ACHN (cell line): ENCODE measurements around the gene PLOD1.
"Not testable (repeated sequence)": the region's sequence is repeated elsewhere in the genome, so short reads cannot be mapped to it uniquely, and the experiment has no call there.

ENCODE experiments used
- DNase-seq: peaks from one replicate; pipeline ENCODE4 v3.0.0-alpha.2; 2015
- in situ Hi-C: cut with HindIII; loops from 2 replicates; pipeline ENCODE4 v1.10.0; 2017; ENCODE audit warnings: low sequenced_read_pairs, low pct_ligation_motif_present, low pct_unique_long_range_greater_than_20kb

PLOD1 gene

DNA sequence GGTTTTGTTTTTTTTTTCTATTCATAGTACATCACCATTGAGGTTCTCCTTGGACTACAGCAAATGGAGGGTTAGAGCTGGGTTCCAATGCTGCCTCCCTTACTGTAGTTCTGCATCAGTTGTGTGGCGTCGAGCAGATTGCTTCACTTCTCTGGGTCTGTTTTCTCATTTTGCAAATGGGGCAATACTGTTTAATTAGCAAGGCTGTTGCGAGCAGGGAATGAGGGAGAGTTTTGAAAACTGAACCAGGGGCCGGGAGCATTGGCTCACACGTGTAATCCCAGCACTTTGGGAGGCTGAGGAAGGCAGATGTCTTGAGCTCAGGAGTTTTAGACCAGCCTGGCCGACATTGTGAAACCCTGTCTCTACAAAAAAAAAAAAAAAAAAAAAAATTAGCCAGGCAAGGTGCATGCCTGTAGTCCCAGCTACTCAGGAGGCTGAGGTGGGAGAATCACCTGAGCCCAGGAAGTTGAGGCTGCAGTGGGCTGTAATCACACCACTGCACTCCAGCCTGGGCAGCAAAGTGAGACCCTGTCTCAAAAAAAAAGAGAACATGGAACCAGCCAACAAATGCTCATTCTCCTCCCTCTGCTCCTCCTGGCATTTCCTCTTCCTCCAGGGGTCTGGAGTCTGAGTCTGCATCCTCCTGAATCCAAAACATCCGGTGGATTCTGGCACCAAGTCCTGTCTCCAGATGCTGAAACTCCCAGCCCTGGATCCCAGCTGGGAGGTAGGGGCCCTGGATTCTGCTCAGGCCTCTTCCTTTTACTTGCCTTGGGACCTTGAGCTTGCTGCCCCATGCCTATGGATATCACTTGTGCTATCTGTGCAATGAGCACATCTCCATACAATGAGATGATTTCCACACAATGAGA is 3.7 kb upstream of the PLOD1 start:
- in situ Hi-C loops, result no loop called here
- no peak for DNase-seq

DNA sequence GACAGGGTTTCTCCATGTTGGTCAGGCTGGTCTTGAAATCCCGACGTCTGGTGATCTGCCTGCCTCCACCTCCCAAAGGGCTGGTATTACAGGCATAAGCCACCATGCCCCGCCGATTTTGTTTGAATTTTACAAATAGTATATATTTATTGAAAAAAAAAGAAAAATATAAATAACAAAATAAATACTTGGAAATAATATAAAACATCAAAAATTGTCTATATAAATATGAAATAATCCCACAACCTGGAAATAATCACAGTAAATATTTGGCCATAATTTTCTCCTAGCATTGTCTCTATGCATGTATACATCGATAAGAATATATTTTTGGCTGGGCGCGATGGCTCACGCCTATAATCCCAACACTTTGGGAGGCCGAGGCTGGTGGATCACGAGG is 2.7 kb upstream of the PLOD1 start:
- in situ Hi-C loops, result no loop called here
- no peak for DNase-seq

DNA sequence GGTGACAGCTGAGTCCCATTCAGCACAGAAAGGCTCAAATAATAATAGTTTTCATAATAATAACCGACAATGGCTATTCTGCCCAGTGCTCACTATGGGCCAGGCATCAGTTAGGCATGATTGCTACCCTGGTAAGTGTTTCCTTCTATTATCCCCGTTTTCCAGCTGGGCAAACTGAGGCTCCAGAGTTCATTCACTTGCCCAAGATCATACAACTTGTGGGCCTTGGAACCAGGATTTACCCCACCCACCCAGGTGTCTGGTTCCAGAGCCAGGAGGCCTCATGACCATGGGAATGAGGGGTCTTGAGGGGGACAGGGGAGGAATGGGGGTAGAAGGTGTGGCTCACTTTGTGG is 518 bp downstream of the PLOD1 start:
- in situ Hi-C loops, result no loop called here
- no peak for DNase-seq

DNA sequence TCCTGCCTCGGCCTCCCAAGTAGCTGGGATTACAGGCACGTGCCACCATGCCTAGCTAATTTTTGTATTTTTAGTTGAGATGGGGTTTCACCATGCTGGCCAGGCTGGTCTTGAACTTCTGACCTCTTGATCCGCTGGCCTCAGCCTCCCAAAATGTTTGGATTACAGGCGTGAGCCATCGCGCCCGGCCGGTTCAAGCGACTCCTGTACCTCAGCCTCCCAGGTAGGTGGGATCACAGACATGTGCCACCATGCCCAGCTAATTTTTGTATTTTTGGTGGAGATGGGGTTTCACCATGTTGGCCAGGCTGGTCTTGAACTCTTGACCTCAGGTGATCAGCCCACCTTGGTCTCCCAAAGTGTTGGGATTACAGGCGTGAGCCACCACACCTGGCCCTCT is 1.2 kb downstream of the PLOD1 start:
- DNase-seq, in situ Hi-C loops: not testable (repeated sequence)

DNA sequence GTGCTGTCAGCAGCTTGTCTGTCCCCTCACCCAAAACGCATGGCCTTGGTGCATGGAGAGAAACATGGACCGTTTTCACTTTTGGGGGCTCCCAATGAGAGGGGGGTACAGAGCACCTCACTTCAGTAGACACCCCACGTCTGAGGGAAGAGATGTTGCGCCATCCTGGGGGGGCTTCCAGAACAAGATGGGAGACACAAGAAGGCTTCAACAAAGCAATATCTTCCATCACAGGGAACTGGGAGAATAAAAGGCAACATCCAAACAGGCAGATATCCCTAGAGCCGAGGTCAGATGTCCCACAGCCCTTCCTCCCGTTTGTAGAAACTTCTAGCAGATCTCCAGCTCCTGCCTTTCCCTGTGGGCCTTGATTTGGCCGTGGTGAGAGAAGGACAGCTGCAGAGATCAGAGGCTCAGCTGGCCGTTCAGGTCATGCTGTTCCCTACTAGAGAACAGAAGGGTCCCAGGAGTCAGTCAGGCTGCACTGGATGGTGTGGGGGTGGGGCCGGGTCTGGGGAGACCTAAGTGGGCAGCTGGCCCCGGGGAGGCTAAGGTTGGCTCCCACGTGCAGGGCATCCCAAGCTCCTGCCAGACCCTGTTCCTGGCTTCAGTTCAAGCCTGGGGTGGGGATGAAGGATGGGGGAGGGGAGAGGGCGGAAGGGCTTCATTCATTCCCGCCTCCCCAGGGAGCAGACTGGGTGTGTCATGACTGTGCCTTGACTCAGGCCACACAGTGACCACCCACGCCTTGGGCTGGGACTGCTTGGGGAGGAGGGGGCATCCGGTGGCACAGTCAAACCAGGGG is 4.4 kb downstream of the PLOD1 start:
- DNase-seq, result no peak
- in situ Hi-C loops, result no loop called here

DNA sequence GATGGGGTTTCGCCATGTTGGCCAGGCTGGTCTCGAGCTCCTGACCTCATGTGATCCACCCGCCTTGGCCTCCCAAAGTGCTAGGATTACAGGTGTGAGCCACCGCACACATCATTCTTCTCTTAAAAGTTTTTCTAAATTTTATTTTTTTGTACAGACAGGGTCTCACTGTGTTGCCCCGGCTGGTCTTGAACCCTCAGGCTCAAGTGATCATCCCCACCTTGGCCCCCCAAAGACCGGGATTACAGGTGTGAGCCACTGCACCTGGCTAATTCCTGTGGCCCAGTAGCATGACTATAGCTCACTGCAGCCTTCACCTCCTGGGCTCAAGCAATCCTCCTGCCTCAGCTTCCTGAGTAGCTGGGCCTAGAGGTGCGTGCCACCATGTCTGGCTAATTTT is 5.3 kb downstream of the PLOD1 start:
- DNase-seq, in situ Hi-C loops: not testable (repeated sequence)

DNA sequence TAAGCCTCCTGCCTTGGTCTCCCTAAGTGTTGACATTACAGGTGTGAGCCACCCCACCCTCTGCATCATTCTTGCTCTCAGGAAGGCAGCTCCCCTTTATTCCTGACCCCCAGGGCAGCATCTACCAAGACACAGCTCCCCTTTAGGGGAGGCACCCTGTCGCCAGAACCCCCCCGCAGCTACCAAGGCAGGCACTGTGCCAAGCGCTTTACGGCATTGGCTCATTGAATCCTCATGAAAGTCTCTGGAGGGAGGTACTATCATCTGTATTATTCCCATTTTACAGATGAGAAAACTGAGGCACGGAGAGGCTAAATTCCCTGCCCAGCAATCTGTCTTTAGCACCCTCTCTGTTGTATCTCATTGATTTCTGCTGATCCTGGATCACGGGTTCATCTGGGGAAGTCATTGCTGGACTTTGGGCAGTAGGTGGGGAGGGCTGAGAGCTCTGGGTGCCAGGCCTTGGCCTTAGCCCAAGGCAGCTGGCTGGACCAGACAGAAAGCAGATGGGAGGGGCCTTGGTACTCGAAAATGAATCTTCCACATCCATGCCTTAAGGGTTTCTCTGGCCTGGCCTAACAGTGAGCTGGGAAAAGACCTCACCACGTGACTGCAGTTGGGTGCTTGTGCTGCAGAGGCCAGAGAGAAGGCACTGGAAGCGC is 5.9 kb downstream of the PLOD1 start:
- DNase-seq, result no peak
- in situ Hi-C loops, result no loop called here

DNA sequence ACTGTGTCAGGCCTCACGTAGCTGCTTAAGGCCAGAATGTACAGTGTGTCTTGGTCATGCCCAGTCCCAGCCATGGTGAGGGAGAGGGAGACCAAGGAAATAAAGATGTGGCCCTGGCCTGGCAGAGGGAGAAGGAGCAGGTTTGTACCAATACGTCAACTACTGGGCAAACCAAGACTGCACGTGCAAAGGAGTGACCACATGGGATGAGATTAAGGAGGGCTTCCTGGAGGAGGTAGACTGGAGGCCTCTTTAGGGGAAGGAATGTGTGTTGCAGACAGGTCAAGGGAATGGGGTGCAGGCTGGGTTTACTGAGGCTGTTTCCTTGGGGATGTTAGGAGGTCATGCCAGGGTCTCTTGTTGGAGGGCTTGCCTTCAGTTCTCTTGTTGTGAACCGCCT is 7.8 kb downstream of the PLOD1 start:
- in situ Hi-C loops, result no loop called here
- no peak for DNase-seq

DNA sequence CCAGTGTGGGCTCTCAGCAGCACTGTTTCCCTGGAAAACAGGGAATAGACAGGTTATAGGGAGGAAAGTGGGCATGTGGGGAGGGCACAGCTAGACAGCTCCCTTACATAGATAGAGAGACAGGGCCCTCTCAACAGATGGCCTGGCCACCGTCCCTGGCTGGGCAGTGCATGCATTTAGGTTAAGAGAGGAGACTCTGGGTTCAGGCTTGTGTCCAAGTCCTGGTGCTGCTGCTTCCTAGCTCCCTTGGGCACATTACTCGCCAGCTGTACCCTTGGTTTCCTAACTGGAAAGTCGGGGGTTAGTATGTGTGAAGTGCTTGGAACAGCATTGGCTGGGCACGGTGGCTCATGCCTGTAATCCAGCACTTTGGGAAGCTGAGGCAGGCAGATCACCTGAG is 9.1 kb downstream of the PLOD1 start:
- DNase-seq, result no peak
- in situ Hi-C loops, result no loop called here

DNA sequence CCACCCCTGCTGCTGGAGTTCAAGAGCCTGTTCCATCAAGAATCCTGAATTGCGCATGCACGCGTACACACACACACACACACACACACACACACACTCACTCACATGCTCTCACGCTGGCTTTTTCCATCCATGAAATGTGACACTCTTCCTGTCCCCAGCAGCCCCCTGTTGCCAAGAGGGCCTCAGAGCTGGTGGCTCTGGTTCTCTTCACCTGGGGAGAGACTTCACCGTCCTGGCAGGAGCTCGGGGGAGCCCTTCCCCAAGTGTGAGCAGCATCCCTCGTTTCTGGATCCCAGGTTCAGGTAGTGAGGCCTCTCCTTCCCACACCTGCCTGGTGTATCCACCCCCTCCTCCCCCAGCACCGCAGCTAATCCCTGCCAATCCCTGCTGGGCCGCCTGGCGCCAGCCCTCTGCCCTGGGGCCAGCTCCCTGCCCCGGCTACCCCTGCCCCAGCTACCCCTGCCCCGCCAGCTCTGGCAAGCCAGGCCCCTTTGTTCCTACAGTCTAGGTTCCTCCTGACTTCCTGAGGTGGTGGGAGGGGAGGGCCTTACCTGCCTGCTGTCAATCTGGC is 9.9 kb downstream of the PLOD1 start:
- in situ Hi-C loops, result no loop called here
- no peak for DNase-seq

DNA sequence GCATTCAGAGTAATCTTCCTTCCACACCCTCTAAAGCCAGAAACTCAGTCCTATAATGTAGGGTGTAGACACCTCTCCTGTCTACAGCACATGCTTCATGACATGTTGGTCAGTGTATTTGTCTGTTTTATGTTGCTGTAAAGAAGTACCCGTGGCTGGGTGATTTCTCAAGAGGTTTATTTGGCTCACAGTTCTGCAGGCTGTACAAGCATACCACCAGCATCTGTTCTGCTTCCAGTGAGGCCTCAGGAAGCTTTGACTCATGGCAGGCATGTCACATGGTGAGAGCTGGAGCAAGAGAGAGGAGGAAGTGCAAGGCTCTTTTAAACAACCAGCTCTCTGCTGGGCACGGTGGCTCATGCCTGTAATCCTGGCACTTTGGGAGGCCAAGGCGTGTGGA is 12.1 kb downstream of the PLOD1 start:
- no peak for DNase-seq
- in situ Hi-C loops, result no loop called here

DNA sequence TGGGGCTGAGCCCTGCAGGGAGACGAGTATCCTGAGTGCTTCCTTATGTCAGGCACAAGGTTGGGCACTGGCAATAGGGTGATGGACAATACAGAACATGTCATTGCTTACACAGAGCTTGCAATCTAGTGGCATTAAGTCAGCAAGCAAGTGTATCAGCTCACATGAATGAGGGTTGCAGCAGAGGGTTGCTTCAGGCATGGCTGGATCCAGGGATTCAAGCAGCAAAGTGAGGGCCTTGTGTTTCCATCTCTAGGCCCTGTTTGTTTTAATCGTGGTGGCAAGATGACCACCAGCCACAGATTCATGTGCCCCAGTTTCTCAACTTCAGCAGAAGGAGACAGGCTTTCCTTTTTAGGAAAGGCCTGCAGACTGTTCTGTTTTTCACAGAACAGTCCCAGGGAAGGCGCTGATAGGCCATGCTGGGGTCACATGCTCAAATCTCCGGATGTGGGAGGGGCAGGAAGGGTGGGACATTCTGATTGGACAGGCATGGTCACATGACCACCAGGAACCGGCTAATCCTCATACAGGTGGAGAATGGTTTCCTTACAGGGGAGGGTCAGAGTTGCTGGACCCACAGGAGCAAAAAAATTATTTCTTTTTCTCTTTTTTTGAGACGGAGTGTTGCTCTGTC is 14.4 kb downstream of the PLOD1 start:
- in situ Hi-C loops, result no loop called here
- DNase-seq, result no peak

DNA sequence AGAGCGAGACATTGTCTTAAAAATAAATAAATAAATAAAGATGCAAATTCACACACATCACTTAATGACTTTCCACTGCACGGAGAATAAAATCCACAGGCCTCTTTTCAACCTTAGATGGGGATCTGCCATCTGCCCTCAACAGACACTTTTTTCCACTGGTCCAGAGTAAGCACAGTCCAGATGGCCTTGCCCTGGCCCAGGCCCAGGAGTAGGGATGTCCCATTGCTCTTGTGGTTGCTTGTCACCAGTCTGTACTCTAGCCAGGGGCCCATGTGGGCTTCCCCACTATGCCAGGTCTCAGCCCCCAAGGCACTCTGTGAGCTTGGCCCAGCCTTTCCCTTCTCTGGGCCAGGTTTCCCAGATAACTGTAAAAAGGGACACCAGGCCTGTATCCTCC is 17.4 kb downstream of the PLOD1 start:
- in situ Hi-C loops, result no loop called here
- no peak for DNase-seq

DNA sequence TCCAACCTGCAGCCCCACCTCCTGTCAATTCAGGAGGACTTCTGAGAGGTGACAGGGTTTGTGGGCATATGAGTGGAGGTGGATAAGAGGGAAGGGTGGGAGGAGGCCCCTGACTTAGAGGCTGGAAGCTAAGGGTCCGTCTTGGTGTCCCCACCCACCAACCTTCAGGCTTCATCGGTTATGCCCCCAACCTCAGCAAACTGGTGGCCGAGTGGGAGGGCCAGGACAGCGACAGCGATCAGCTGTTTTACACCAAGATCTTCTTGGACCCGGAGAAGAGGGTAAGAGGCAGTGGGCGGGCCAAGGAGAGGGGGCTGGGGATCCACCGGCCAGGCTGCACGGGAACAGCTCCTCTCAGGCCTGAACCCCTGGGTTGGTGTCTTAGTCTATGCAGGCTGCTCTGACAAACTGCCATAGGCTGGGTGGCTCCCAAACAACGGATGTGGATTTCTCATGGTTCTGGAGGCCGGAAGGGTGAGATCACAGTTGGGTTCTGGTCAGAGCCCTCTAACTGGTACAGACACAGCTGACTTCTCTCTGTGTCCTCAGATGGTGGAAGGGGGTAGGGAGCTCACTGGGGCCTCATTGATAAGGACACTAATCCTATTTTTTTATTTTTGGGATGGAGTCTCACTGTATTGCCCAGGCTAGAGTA is 18.1 kb downstream of the PLOD1 start:
- in situ Hi-C loops, result no loop called here
- no peak for DNase-seq

DNA sequence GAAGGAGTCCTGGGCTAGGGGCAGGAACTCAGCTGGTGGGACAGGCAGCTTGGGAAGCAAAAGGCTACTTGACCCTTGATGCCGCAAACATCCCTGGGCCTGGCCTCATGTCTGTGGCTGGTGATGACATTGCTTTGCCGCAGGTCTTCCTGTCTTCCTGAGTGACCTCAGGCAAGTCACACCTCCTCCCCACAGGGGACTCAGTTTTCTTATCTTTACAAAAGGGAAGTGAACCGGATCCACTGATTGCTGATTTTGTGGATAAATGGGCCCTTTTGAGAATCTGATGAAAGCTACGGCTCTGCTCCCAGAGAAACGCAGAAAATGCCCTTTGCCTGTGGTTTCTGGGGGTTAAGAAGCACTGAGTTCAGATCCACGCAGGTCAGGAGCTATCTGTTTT is 20.7 kb downstream of the PLOD1 start:
- in situ Hi-C loops, result no loop called here
- DNase-seq, result no peak

DNA sequence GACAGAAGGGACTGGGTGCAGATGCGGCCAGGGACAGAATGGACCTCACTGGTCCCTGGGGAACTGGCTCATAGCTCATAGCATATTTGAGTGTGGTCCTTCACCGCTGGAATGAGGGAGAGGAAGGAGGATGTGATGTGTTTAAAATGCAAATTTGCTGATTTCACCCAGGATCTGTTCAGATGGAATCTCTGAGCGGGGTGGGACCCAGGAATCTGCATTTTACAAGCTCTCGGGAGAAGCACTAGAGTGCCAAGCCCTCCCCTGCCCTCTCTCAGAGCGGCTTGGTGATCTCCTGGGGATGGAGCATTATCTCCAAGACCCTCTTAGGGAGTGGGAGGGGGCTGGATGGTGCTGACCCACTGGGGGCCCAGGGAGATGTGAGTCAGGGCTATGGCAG is 22.9 kb downstream of the PLOD1 start:
- DNase-seq, result no peak
- in situ Hi-C loops, result no loop called here

DNA sequence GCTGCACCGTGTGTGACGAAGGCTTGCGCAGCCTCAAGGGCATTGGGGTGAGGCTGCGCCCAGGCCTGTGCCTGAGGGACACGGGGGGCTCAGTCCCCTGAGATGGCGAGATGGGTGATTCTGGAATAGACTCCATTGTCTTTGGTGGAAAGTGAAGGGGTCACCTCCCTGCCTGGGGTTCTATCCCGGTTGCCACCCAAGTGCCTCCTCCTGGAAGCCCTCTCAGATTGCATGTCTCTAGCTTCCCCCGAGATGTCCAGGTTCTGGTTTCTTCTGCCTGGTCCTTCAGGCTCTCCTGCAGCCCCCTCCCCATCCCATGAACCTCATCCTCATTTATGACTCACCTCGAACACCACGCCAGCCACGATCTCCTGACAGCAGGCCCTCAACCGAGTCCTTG is 23.4 kb downstream of the PLOD1 start:
- DNase-seq, result no peak
- in situ Hi-C loops, result no loop called here

DNA sequence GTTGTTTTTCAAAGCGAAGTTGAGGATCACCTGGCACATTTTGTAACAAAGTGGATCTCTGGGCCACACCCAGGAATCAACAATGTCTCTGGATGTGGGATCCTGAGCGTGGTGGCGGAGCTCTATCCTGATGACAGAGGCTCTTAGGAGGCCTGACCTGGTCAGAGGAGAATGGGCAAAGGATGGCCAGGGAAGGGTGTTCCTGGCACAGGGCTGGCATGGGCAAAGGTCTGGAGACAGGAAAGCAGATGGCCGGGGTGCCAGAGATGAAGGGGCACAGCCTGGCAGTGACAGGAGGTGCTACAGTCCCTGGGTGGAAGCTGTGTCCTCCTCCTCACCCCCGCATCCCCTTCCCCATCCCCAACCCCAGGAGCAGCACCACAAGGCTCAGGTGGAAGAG is 25.8 kb downstream of the PLOD1 start:
- in situ Hi-C loops, result no loop called here
- no peak for DNase-seq
